ENCODE measurements around the gene NLRC5. TPM values are rescaled to one million over a fixed set of nuclear protein-coding genes. Genes with fewer than 3 reads are reported as not detected.
"Not testable (repeated sequence)": the region's sequence is repeated elsewhere in the genome, so short reads cannot be mapped to it uniquely, and the experiment has no call there.

Gene NLRC5
- total RNA-seq, 1 donor from 2014 or later: 33.2 TPM

DNA sequence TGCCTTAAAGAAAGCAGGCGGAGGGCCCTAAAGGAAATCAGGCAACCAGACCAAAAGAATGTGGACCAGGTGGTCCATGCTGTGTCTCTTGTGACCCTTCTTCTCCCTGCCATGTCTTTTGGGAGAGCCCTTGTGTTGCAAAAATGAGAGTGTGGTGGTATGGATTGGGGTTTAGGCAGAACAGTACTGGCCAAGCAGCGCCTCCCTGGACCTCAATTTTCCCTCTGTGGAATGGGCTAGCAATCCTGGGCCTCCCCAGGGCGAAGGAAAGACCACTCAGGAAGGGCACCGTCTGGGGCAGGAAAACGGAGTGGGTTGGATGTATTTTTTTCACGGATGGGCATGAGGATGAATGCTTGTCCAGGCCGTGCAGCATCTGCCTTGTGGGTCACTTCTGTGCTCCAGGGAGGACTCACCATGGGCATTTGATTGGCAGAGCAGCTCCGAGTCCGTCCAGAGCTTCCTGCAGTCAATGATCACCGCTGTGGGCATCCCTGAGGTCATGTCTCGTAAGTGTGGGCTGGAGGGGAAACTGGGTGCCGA, 7.6 kb upstream of the NLRC5 start:
- DNase-seq (ENCODE audit: extremely low read depth, low read depth, low spot score): no peak

DNA sequence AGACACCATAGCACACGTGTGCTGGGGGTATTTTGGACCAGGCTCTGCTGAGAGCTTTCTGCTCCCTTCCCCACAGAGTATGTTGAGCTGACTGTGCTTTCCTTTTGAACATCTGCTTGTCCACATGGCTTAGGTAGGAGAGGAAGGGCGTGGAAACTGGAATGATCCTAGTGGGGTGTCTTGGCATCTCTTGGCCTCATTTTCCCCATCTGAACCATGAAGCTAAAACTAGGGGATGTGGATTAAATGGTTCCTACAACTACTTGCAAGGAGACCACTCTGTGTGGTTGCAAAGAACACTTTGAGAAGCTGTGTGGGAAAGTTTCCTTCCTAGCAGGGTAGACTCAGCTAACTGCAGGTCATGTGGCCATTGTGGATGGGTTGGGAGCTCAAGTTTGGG, 6.7 kb upstream of the NLRC5 start:
- DNase-seq (ENCODE audit: extremely low read depth, low read depth, low spot score): no peak

DNA sequence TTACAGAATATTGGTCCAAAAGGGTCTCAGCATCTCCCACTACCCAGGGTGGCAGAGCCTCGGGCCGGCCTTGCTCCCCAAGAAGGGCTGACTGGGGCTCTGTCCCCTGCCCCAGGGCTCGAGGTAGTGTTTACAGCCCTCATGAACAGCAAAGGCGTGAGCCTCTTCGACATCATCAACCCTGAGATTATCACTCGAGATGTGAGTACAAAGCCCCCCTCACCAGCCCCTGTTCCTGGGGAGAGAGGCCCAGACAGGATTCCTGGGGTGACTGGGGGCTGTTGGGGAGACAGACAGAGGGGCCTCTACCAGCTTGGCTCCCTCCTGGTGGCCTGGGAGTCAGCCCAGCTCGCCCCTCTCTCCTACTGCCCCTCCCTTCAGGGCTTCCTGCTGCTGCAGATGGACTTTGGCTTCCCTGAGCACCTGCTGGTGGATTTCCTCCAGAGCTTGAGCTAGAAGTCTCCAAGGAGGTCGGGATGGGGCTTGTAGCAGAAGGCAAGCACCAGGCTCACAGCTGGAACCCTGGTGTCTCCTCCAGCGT, 6.1 kb upstream of the NLRC5 start:
- no peak for DNase-seq (ENCODE audit: extremely low read depth, low read depth, low spot score)

DNA sequence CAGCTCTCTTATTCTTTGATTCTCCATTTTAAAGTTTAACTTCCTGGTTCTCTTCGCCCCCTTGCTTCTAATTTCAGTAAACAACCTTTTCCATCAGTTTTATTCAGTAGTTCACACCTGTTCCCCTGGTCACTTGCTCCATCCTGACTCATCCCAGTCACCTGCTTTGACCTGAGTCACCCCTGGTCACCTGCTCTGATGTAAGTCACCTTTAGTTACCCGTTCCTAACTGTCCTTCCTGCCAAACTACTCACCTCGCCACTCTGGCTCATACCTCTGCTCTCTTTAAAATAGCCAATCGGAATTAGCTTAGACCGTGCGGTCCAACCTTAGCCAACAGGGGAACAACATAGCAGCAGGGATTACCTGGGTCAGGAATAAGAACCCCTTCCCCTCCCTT, 4.7 kb upstream of the NLRC5 start:
- no peak for DNase-seq (ENCODE audit: extremely low read depth, low read depth, low spot score)

DNA sequence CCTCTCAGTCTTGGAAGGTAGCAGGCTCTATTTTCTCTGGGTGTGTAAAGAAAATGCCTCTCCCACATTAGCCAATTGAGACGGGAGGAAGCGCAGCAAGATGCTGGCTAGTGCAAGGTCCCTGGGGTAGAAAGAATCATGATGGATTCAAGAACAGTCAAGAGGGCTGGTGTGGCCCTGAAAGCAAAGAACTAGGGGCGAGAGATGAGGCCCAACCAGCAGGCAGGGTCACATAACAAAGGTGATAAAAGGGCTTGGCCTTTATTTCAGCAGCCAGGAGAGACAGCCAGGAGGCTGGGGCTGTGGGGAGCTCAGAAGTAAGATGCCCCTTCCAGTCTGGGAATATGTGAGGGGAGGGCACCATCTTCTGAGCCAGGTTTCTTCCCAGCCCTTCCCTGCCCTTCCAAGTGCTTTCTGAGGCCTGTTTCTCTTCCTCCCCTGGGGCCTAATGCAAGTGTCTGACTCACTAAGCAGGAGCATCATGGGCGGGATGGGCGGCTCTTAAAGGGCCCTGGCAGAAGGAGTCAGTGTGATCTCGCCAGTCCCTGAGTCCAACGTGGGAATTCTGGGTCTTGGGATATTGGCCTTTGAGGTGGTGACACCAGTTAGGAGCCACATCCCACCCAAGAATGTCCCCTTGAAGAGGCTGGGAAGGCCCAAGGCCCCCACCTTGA, 3.9 kb upstream of the NLRC5 start:
- no peak for DNase-seq (ENCODE audit: extremely low read depth, low read depth, low spot score)

DNA sequence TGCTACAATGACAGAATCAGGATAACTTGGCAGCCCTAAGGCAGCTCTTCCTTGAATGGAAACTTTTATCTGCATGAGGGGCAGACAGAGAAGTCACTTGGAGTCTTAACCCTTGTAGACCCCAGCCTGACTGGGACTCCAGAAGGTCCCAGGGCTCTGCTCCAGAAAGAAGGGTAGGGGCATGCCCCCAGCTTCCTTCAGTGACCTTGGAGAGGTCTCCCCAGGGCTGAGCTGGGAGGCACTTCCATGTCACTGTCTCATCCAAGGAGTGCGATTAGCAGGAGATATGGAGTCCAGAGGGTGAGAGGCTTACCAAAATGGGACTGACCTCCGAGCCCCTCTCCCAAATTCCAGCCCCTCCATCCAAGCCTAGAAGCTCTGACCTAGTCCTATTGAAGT, 3.4 kb upstream of the NLRC5 start:
- no peak for DNase-seq (ENCODE audit: extremely low read depth, low read depth, low spot score)

DNA sequence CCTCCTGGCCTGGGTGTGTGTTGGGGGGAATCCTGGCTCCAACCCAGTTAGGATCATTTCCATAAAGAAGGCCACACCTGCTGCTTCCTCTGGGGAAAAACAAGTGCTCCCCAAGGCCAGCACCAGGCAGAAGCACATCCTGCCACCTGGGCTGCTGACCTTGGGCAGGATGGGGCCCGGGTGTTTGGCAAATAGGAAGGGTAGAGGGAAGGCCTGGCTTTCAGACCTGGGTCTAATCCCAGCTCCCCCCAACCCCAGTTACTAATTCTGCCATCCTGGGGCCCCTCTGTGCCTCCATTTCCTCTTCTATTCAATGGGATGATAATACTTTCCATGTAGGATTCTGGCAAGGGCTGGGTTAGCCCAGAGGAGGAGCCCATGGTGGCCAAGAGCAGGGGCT, 3.0 kb upstream of the NLRC5 start:
- DNase-seq (ENCODE audit: extremely low read depth, low read depth, low spot score): no peak

DNA sequence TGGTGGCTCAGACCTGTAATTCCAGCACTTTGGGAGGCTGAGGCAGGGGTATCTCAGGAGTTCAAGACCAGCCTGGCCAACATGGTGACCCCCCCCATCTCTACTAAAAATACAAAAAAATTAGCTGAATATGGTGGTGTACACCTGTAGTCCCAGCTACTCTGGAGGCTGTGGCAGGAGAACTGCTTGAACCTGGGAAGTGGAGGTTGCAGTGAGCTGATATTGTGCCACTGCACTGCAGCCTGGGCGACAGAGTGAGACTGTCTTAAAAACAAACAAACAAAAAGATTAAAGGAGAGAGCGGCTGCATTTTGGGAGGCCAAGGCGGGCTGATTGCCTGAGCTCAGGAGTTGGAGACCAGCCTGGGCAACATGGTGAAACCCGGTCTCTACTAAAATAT, 2.4 kb upstream of the NLRC5 start:
- DNase-seq (ENCODE audit: extremely low read depth, low read depth, low spot score): not testable (repeated sequence)

DNA sequence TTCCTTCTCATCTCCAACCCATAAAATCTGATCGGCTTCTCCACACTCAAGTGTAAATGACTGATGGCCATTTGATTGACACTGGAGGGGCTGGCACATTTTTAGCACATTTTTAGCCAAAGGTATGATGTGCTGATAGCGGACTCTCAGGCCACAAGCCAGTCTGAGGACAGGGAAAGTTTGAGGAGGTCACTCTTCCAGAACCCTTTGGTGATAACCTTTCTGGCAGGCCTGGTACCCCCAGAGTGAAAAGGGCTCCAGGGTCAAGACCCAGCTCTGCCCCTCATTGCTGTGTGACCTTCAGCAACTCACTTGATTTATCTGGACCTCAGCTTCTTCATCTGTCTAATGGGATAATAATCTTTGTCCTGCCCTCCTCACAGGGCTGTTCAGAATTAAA, 1.7 kb upstream of the NLRC5 start:
- no peak for DNase-seq (ENCODE audit: extremely low read depth, low read depth, low spot score)

DNA sequence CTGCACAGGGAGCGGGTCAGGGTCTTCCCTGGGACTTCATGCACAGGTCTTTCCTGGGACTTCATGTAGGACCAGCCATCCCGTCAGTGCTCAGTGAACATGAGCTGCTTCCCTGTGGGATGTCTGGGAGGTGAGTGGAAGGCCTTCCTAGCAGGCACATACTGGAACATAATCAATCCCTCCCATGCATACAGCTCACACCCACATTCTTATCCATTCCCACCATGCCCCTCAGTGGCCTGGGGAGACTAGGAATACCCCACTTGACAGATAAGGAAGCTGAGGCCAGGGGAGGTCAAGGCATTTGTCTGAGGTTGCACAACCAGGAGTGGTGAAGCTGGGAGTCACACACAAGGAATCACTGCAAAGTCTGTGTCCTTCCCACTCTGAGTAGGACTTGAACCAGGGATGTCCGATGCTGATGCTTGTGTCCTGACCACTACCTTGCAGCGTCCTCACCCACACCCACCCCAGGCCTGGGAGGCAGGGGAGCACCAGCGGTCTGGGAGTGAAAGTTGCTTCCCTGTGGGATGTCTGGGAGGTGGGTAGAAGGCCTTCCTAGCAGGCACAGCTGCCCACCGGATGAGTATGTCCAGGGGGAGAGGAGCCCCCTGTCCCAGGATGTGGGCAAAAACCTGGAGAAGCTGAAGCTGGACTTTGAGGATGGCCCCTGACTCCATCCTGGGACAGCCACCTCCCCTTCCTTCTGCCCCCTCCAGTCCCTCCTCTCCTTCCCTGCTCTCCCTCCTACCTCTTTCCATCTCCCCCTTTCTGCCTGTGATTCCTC, 1.0 kb upstream of the NLRC5 start:
- DNase-seq (ENCODE audit: extremely low read depth, low read depth, low spot score): no peak

DNA sequence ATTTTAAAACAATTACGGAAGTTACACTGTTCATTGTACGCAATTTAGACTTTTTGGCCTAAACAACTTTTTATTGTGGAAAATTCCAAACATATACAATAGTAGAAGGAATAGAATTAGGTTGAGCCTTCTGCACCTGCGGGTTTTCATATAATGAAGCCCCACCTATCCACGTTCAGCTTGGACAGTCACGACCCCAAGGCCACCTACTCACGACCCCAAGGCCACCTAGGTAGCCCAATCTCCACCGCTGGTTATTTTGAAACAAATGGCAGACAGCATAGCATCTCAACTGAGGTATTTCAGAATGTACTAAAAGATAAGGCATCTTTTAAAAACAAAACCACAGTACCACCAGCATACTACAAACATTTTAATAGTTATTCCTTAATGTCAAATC, 631 bp downstream of the NLRC5 start:
- DNase-seq (ENCODE audit: extremely low read depth, low read depth, low spot score): no peak

DNA sequence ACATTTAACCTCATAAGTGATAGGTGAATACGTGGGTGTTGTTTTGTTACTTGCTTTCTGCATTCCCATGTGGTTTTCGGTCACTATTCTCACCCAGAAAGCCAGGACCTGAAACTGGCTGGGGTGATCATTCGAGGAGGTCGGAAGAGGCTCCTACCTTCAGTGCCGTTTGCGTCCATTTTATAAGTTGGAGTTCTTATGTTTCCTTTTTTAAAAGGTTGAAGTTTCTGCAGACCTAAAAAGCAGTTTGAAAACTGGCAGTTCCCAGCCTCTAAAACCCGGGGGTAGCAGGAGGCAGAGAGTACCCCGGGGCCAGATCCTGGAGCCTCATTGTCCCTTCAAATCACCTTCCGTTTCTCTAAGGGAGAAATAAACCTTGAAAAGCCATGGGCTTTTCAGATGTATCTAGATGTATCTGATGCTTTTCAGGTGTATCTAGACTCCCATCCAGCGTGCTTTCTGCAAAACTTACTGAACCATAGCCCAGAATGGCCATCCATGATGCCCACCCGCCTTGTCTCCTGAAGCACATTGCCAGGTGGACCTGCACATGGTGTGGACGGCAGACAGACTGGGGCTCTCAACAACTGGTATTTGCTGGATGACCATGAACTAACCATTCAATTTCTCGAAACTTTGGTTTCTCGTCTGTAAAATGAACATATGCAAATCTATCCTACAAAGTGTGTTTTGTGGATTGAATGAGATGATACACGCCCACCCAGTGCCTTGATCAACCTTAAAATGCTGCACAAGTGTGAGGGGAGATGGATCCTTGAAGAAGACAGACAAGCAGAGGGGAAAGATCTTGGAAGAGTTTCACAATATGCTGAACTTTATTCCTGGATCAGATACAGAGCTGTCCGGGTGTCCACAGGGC, 1.3 kb downstream of the NLRC5 start:
- no peak for DNase-seq (ENCODE audit: extremely low read depth, low read depth, low spot score)

DNA sequence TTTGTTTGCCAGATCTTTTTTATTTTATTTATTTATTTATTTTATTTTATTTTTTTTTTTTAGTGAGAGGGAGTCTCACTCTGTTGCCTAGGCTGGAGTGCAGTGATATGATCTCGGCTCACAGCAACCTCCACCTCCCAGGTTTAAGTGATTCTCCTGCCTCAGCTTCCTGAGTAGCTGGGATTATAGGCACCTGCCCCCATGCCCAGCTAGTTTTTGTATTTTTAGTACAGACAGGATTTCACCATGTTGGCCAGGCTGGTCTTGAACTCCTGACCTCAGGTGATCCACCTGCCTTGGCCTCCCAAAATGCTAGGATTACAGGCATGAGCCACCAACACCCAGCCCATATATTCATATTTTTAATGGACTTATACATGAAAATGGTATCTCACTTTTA, 3.1 kb downstream of the NLRC5 start:
- DNase-seq (ENCODE audit: extremely low read depth, low read depth, low spot score): not testable (repeated sequence)

DNA sequence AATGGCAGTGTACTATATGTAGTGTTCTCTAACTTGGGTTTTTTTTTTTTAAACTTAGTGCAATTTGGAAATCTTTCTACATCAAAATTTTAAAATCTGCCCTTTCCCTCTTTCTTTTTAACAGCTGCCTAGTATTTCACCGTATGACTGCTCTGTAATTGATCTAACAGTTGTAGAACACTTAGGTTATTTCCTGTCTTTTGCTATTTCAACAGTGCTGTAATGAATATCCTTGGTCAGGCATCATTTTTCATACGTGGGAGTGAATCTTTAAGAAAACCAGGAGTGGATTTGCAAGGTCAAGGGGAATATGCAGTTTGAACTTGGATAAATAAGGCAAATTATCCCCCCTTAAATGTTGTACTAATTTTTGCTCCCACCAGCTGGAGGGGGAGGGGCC, 3.8 kb downstream of the NLRC5 start:
- no peak for DNase-seq (ENCODE audit: extremely low read depth, low read depth, low spot score)

DNA sequence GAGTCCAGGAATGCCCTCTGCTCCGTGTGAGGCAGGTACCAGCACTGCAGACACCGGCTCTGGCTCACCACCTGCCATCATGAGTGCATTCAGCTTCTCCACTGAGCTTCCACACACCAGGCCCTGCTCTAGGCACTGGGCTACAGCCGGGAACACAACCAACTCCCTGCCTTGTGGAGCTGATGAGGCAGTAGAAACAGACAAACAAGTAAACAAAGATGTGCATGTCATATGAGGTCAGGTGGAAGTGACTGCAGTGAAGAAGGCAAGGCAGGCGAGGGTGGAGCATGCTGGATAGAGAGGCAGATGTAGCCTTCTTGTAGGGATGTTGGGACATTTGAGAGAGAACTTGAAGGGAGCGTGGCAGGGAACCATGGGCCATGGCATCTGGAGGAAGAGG, 5.0 kb downstream of the NLRC5 start:
- no peak for DNase-seq (ENCODE audit: extremely low read depth, low read depth, low spot score)

DNA sequence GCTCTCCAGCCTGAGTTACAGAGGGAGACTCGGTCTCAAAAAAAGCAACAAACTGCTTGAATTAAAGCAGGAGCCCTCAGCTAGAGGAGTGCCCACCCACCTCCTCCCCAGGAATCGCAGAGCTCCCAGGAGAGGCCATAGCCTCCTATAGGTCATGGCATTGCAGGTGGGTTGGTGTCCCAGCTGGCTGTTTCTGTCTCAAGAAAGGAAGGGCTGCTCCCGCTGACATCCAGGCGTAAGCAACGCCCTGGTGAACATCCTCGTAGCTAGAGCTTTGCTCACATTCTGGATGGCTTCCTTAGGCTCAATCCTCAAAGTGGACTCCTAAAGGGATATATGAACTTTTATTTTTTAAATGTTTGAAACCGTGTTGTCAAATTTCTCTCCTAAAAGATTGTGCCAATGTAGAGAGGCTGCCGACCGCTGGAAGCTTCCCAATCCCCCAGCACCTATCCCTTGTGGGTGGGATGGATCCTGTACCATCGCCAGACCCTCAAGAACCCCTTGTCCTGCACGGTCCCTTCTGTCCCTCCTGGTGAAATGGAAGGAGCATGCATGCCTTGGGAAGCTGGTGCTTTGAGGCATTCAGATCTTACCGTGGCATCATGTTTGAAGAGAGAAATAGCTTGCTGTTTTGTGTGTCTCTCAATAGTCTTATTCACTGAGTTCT, 5.9 kb downstream of the NLRC5 start:
- DNase-seq (ENCODE audit: extremely low read depth, low read depth, low spot score): no peak

DNA sequence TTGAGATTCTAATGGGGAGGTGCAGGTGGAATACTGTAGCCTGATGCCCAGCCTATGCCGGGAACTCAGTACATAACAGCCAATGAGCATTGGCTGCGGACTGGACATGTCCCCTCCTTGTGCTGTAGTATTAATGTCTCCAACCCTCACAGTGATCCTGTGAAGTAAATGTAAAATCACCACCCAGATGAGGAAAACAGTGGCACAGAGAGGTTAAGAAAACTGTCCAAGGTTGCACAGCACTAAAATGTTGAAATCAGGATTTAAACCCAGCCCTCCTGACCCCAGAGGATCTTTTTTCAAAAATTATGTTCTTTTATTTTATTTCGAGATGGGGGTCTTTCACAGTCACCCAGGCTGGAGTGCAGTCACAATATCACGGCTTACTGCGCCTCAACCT, 7.9 kb downstream of the NLRC5 start:
- no peak for DNase-seq (ENCODE audit: extremely low read depth, low read depth, low spot score)

DNA sequence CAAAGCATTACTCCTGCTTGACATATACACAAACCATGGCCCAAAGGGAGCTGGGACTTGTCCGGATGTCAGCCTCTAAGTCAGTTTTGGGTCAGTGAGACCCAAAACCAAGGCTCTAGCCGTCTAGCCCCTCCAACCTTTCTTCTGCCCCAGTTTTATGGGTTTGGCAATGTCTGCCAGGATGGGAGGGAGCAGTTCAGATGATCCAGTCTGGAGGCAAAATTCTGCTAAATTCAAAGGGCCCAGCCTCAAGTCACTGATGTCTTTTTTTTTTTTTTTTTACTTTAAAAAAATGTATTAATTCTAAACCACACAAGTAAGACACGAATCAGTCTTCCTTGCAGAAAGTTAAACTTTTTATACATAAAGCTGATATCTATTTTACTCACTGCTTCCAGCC, 8.6 kb downstream of the NLRC5 start:
- DNase-seq (ENCODE audit: extremely low read depth, low read depth, low spot score): no peak

DNA sequence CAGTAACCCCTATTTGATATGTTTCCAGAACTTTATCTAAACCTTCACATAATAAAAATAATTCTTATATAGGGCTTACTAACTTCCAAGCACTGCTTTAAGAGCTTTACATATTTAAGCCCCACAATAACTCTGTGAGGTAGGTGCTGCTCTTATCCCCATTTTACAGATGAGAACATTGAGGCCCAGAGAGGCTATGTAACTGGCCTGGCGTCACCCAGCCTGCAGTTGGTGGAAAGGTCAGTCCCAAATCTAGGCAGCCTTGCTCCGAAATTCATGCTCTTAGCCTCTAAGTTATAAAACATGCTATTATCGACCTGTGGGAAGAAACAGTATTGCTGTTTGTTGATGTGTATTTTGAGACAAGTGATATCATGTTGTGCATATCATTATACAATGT, 9.0 kb downstream of the NLRC5 start:
- no peak for DNase-seq (ENCODE audit: extremely low read depth, low read depth, low spot score)

DNA sequence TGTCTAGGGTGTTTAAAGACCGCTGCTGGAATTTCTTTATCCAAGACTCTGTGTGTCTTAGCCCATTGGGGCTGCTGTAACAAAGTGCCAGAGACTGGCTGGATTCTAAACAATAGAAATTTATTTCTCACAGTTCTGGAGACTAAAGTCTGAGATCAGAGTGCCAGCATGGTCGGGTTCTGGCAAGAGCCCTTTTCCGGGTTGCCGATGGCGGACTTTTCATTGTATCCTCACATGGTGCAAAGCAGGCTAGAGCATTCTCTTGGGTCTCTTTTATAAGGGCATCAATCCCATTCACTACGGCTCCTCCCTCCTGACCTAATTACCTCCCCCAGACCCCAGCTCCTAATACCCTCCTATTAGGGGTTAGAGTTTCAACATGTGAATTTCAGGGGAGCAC, 9.5 kb downstream of the NLRC5 start:
- DNase-seq (ENCODE audit: extremely low read depth, low read depth, low spot score): no peak

All from glomerular endothelial cell (primary cell).